GM19397 (cell line): ENCODE results near the gene FBXL7.

Experiments
- ATAC-seq: cut with Tn5 transposase; IDR thresholded peaks from one replicate; pipeline ENCODE4 v1.9.1; 2021; ENCODE audit warnings: mild to moderate bottlenecking, moderate library complexity; ENCODE audit not compliant: unreplicated experiment

The FBXL7 gene

DNA sequence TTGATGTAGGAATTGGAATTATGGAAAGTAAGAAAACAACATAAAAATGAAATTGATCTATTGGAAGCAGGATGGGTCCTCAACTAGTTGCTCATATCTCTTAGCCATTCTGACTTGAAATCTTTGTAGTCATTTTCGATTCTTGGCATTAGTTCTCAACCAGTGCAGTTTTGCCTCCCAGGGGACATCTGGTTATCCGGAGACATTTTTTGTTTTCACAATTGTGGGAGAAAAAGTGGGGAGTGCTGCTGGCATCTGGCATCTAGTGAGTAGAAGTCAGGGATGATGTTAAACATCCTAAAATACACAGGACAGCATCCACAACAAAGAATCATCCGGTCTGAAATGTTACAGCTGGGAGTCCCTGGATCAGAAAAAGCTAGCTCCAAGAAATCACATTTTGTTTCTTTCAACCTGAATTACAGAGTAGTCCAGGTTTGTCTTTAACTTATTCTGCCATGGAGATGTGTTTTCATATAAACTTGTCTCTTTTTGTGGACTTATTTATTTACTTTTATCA lies 74.9 kb downstream of the FBXL7 start:
- no peak for ATAC-seq

DNA sequence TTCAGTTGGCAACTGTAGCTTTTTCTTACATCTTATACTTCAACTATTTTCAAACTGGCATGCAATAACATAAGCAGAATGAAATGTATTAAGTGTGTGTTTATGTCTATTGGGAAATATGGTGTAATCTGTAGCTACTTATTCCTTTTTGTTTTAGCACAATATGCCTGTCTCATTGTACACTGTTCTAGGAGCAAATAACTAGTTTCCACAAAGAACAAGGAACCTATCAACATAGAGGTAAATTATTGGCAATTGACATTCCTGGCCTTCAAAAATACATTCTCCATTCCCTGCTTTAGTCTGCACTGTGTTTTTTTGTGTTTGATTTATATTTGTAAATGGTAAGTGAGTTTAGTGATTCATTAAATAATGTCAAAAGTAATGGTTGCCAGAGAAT lies 75.7 kb downstream of the FBXL7 start:
- ATAC-seq, result no peak

DNA sequence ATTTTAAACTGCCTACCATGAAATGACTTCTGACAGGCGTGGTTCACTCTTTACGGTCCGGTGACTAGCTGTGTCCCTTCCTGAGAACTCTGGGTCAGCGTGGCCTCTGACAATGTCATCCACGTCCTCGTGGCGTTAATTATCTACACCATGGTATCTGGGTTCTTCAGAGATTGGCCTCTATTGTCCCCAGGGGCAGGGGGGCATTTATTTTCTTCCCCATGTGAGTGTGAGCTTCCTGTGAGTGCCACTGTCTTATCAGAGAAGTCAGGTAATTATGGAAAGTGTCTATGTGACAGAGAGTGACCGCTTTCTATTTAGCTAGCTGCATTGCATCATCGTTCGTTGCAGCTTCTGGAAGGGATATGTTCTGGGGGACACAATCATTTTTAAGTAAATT lies 77.2 kb downstream of the FBXL7 start:
- no peak for ATAC-seq

DNA sequence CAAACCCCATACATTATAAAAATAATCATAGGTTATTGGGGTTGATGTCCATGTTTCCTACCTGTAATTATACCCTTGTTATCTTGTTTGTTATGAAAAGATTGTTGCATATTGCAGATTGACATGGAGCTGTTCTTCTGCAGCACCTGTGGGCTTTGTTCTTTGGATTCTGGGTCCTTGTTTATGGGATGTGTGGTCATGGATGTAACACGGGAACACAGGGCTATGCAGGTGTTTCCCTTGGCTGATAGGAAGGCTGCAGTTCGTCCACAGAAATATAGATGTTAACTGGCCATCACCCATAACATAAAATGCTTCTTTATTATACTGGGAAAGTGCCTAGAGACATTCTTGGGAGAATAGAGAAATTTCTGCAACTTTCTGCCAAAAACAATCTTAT lies 77.9 kb downstream of the FBXL7 start:
- no peak for ATAC-seq

DNA sequence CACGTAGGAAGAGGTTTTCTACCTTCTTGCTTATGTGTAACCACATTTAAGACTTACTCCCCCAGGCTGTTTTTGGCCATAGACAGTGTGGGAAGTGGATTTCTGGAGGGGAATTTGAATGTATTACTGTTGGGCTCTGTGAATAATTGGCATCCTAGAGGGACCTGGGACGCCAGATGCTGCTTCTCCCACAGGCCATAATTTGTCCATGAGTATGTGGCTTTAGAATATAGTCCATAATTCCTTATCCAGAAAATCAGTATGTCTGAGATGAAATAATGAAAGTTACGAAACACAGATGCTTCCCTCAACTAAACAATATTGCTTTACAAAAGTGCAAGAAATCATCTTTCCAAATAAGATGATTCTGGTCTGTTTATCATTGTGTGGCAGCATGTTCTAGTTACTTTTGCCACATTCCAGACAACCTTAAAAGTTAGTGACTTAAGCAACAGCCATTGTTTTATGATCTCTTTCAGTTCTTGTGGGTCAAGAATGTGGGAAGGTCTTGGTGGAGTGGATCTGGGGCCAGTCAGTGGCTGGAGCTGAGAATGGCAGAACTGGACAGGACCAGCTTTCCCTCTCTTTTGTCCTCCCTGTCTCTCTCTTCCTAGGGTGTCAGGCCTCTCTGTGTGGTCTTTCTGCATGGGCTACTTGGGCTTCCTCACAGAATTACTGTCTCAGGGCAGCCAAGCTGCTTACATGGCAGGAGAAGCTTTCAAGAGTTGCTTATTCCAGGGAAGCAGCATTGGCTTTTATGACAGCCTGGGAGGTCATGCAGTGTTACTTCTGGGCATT lies 79.4 kb downstream of the FBXL7 start:
- ATAC-seq, result no peak

DNA sequence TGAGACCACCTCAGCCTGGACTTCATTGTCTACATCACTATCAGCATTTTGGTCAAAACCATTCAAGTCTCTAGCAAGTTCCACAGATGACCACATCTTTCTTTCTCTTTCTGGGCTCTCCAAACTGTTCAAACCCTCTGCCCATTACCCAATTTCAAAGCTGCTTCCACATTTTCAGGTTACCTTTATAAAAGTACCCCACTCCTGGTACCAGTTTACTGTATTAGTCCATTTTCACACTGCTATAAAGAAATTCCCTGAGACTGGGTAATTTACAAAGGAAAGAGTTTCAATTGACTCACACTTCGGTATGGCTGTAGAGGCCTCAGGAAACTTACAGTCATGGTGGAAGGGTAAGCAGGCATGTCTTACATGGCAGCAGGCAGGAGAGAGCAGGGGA lies 84.5 kb downstream of the FBXL7 start:
- no peak for ATAC-seq

DNA sequence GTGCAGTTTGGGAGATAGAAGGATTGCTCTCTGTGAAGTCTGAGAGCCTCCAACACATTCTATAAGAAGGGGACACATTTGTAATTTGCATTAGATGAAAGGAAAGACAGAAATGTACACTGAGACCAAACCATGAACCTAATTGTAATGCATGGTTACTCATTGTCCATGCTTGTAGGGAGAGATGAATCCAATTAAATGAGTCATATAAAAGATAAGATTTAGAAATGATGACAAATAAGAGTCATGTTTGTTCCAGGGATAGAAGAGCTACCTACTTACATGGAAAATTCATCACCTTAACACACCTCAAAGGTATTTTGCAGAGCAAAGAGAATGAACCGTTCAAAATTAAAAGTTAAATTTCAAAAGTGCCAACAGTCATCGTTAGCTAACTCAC lies 85.1 kb downstream of the FBXL7 start:
- ATAC-seq, result no peak

DNA sequence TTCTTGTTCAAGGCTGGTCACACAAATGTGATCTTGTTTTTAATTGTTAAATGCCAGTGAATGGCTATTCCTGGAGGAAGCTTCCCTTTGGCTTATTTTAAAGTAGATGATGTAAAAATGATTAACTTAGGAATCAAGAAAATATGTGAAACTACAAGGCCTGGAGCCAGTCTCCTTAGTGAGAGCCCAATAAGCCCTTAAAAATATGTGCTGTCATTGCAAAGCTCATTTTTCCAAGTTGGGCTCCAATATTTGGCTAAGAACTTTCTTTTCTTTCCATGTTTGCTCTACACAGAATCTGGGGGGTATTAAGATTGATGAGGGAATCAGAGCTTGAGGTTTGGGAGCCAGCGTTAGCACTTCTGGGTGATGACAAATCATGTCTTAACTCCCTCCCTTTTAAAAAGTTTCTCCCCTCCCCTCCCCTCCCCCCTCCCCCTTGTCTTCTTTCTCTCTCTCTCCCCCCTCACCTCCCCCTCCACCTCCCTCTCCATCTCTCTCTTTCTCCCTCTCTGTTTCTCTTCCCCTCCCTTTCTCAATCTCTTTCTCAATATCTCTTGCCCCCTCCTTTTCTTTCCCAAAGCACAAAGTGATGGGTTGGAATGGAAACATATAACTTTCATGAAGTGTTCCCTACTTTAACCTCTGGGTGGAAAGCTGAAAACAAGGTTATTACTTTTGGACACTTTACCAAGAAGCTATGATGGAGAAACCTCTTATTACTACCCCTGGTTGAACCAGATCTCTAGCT lies 86.0 kb downstream of the FBXL7 start:
- no peak for ATAC-seq

DNA sequence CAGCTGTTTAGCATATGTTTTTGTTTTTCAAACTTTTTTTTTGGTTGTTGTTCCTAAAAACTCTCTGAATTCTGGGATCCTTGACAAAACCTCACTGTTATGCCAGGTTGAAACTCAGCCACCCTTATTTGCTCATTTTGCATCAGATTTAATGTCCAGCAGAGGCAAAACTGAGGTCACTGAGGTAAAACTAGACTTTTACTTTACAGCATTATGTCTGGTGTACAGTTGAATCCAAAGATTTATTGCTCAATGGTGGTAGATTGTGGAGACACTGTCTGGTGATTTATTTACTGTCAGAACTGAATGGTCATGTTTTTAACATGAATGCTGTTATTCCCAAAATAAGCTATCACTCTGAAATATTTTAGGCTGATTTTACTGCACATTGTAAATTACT lies 87.9 kb downstream of the FBXL7 start:
- ATAC-seq, result no peak

DNA sequence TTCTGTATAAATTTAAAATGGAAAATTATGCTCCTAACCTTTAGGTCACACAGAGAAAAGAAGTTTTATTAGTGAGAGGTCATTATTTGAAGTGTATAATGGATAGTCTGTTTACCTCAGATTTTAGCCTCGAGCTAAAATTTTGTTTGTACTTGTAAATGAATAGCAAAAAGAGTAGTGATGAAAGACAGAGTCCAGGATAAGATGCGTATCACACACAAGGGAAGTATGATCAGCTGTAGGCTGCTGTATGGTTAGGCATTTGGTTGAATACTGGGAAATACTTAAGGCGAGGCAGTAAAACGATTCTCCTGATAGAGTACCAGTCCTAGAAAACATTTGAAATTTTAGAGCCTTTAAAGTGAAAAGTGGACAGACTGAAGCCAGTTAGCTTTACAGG lies 92.7 kb downstream of the FBXL7 start:
- no peak for ATAC-seq

DNA sequence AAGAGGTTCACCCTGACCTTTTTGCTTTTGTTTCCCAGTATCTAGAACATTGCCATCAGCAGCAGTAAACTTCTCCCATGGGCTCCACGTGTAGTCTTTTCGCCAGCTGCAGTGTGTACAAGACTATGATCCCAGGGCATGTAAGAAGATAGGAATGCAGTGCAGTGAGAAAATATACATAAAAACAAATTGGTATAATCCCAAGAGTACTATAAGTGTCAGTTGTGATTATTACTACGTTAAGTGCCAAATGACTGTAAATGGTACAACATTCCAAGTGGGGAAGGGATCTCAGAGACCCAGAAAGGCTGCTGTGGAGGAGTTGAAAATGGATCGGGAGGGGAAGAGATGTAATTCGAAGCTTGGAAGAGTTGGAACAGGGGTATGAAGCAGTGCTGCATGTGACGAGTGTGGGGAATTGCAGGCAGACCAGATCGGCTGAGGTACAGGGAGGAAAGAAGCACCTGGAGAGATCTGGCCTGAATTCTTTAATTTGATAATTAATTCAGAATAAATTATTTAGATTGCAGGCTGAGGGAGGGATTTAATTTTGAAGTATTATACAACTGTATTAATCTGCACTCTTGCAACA lies 95.1 kb downstream of the FBXL7 start:
- ATAC-seq, result no peak

DNA sequence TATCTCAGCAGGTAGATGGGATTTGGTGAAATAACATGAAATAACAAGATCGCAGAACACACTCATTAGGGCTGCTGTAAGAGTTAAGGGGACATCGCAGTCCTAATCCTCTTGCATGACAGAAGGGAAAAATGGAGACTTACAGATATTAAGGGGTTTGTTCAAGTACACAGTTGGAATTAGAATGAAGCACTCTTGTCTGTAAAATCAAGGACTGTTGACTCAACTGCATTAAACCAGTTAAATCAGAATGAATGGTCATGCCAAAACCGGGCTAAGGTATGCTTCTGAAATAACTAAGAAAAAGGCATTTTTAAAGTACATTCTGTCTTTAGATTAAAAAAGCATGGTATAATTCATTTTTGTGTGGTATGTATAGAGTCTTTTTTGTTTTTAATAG lies 95.9 kb downstream of the FBXL7 start:
- ATAC-seq, result no peak

DNA sequence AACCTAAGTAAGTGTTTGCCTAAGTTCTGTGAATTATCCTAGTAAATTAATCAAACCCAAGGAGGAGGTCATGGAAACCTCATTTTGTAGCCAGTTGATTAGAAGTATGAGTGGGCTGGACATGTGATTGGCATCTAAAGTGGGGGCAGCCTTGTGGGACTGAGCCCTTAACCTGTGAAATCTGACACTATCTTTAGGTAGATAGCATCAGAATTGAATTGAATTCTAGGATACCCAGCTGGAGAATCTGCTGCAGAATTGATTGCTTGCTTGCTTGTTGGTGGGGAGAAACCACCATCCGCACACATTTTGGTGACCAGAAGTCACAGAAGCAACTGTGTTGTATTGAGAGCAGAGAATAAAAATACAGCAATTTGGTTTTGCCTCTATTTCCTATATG lies 97.0 kb downstream of the FBXL7 start:
- no peak for ATAC-seq

DNA sequence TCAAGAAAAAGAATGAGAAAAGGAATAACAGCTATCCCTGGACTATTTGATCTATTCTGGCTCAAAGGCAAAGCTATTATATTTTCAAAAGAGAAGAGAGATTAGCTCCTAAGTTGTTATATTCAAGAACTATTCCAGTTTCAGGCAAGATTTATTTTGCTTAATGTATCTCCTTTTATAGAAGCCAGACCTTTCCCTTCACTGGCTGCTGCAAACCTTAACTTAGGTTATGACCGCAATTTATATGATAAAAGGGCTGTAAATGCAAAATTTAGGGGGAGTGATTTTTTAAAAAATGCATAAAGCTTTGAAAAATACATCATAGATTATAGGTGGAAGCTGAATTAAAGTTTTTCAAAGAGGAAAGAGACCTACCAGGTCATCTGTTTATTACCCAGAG lies 97.8 kb downstream of the FBXL7 start:
- ATAC-seq, result no peak

DNA sequence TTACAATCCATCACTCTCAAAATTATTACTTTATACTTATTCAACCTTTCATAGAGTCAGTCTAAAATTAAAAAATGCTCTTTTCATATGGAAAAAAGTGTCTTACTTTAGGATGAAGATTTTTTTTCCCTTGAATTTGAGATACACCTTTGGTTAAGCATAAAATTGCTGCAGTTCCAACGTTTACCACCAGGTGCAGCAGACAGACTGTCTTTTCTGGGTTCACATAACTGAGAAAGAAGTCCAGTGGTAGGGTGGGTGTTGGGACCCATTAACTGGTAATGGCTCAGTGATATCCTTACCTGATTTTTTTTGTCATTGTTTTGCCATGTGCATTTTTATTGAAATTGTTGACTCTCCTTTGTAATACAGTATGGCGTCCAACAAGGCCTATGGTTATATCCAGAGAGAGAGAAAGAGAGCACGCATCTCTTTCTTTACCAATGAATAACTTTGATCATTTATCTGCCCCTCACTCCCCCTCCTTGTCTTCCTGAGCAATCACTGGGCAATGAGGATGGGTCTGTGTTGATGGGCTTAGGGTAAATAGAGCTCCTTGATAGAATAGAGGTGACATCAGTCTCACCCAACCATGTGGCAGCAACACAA lies 98.4 kb downstream of the FBXL7 start:
- no peak for ATAC-seq

DNA sequence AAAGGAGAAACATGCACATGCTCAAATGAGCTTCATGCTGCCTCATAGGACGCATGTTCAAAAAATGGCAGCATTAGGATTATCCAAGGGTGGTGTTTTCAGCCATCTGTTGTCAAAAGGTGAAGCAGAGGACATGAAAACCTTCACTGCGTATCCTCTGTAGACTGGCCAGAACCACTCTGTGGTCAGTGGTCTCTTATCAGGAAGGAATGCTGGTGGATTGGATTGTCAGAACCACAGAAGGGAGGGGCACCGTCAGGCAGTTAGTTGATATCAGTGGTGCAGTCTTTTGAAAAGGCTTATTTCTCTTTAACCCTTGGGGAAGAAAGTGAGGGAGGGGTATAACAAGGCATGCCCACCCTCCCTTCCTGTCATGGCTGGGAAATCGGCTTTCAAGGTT lies 100.1 kb downstream of the FBXL7 start:
- ATAC-seq, result no peak

DNA sequence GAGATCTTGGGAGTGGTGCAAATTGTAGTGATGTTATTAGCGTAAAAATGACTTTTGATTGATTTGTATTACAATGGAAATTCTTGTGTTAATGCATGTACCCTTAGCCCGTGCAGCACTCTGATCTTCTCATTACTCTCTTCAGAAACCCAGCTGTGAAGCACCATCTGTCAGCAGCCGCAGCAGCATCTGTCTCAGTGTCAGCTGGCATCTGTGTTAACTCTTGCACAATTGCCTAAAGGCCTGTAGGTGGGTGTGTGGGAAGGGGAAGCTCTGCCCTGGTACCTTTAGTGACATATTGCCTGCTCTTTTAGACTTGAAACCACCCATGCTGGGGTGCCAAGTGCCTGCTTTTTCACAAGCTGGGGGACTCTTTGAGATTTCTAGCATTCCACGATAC lies 101.3 kb downstream of the FBXL7 start:
- ATAC-seq, result no peak

DNA sequence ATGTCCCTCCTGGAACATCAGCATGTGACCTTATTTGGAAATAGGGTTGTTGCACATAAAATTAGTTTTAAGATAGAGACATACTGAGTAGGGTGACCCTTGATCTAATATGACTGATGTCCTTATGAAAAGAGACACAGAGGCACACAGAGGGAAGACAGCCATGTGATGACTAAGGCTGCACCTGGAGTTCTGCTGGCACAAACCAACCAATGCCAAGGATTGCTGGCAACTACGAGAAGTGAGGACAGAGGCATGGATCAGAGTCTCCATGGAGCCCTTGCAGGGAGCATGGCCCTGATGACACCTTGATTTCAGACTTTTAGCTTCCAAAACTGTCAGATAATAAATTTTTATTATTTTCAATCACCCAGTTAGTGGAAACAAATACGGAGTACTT lies 101.9 kb downstream of the FBXL7 start:
- no peak for ATAC-seq

DNA sequence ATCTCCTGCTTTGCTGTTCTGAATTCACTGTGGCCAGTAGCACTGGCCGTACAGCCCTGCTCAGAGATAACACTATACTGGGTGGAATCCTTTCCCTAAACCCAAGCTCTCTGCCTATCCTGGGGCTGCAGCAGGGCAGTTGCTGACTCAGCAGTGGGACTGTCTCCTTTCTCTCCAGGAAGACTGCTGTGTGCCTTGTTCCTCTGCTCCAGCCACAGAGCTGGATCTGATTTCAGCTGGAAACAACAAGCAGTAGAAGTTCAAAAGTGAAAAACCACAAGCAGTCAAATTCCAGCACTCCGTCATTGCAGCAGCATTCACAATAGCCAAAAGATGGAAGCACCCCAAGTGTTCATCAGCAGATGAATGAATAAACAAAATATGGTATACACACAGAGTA lies 105.0 kb downstream of the FBXL7 start:
- ATAC-seq, result no peak

DNA sequence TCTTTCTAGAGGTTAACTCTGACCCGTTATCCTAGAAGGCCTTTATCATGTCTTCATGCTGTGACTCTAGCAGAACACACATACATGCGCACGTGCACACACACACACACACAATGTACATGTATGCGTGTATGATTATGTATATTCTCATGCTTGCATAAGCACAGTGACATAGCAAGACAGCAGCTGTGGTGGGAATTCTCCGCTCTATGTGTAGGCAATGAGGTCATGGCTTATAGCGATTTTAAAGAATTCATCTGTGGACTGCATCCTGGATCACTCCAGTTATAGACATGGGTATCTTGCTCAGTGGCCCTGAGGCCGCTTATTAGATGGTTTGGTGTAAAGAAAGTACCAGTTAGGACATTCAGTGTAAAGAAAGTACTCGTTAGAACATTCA lies 106.2 kb downstream of the FBXL7 start:
- ATAC-seq, result no peak

DNA sequence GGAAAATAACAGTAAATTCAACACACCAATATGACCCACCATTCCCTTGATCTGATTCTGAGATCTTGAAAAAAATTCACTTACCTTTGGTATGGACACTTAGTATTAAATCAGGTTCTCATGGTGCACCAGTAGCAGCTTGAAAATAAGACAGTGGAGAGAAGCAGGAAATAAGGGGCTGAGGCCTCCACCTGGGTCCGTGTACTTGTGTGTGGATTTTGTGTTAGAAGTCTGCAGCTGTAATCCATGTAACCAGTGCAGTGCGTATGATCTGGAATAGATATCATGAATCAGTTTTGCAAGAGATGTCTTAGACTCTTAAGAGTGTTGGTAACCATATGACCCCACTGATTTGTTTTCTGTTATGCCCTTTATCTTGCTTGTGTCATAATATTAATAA lies 107.1 kb downstream of the FBXL7 start:
- no peak for ATAC-seq
